ENCODE results near the gene TRABD2A. TPM values are rescaled to one million over a fixed set of nuclear protein-coding genes. Genes with fewer than 3 reads are reported as not detected.

TRABD2A gene
- total RNA-seq, 1 experiment from 2014 or later = 4.6 TPM

DNA sequence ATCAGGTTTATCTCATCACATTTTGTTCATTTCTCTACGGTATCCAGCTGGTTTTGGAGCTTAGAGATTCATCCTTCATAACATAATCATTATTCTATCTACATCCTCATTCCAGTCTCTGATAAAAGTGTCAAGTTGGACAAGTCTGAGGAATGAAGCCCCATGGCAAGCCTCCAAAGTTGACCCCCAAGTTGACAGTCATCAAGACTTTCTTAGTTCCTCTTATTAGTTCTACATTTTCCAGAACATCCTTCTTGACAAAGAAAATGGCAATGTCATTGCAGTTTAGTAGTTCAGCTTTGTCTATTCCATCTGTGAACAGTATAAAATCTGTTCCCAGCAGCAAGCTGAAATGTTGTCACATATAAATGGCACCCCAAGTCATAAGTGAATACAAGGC lies 20.1 kb upstream of the TRABD2A start:
- H3K79me2 ChIP-seq (ENCODE audit: insufficient read depth, low read length) = peaks cover 5% of the 10 kb centered on the region
- ChIA-PET CTCF (no interaction called here), RAD21 (ENCODE audit: low non-redundant PET in 1 of 2, low total read pairs in 2 of 2, uncharacterized antibody in 2 of 2, unreplicated experiment in 2 of 2) (no interaction called here)

More for the DNA sequence above, 20.1 kb upstream of the TRABD2A start:
- Histone ChIP-seq H3K4me2 (ENCODE audit: low read length) (no peak overlapping the region), H3K9me3 (ENCODE audit: control insufficient read depth in 1 of 2, insufficient read depth in 1 of 2, low read depth in 1 of 2, low read length in 2 of 2) (no peaks in the 10 kb centered on the region), H4K20me1 (ENCODE audit: insufficient read depth) (no peaks in the 10 kb centered on the region), H3K27me3 (ENCODE audit: insufficient read depth, low read length) (no peaks in the 10 kb centered on the region), H3K9ac (ENCODE audit: low read length) (no peak overlapping the region), H2AFZ (ENCODE audit: low read depth, low read length, poor library complexity, severe bottlenecking) (no peak overlapping the region), H3K4me1 (ENCODE audit: control insufficient read depth in 1 of 2, insufficient read depth in 2 of 2, low read length in 2 of 2) (peaks cover 5 to 28% of the 10 kb centered on the region in 2 experiments; a peak in 3 of 4 replicates), H3K36me3 (ENCODE audit: control insufficient read depth in 1 of 2, insufficient read depth in 2 of 2, low read length in 2 of 2) (no peaks in the 10 kb centered on the region; a peak in 2 of 4 replicates), H3K27ac (ENCODE audit: low read depth, low read length) (no peak overlapping the region), H3K9me2 (ENCODE audit: insufficient read depth) (no peaks in the 10 kb centered on the region), H3K4me3 (replicated peaks in 1 of 2; ENCODE audit: low read depth in 1 of 2, low read length in 2 of 2) (no peak overlapping the region)
- ATAC-seq = no peak
- no peak for DNase-seq (ENCODE audit: low read depth, low spot score)
- POLR2A ChIA-PET = interaction anchor here (0.8 to 1.0 kb wide), 2 partner anchors 19 to 25 kb away, joined by 3 read pairs; no protein-coding TSS in a partner anchor
- BruUV-seq (replicated peaks) = no TSS peak
- intact Hi-C loops (cut with micrococcal nuclease) = no loop called here
- TF ChIP-seq SIN3A (IDR thresholded peaks at IDR 0.05; ENCODE audit: low read depth) (no peak), ELF1 (IDR thresholded peaks at IDR 0.05; ENCODE audit: borderline replicate concordance, low read depth) (no peak), EGR1 (IDR thresholded peaks at IDR 0.05; ENCODE audit: low read depth) (no peak), SRF (IDR thresholded peaks at IDR 0.05; ENCODE audit: low read depth) (no peak), FOSL1 (IDR thresholded peaks at IDR 0.05; ENCODE audit: low read depth) (no peak), CEBPB (IDR thresholded peaks at IDR 0.05; ENCODE audit: low read depth) (no peak), POLR2A (IDR thresholded peaks at IDR 0.05; ENCODE audit: borderline replicate concordance, extremely low read depth, insufficient read depth, insufficient read length) (no peak), ZFX (IDR thresholded peaks at IDR 0.05) (no peak), CBX3 (IDR thresholded peaks at IDR 0.05; ENCODE audit: low read depth) (no peak), YY1 (IDR thresholded peaks at IDR 0.05; ENCODE audit: extremely low read depth, insufficient replicate concordance, low read depth, low read length) (no peak), POLR2AphosphoS5 (IDR thresholded peaks at IDR 0.05; ENCODE audit: low read depth, low read length) (no peak), JUND (IDR thresholded peaks at IDR 0.05) (no peak), RAD21 (IDR thresholded peaks at IDR 0.05; ENCODE audit: low read depth) (no peak), ZNF274 (IDR thresholded peaks at IDR 0.05; ENCODE audit: low read depth, low read length) (no peak), TCF7L2 (IDR thresholded peaks at IDR 0.05; ENCODE audit: borderline replicate concordance, extremely low read depth, insufficient read depth, insufficient read length) (no peak)
- TF ChIP-seq, protein P1, sequence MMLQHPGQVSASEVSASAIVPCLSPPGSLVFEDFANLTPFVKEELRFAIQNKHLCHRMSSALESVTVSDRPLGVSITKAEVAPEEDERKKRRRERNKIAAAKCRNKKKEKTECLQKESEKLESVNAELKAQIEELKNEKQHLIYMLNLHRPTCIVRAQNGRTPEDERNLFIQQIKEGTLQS (IDR thresholded peaks at IDR 0.05) = no peak
- TF ChIP-seq, protein P2, sequence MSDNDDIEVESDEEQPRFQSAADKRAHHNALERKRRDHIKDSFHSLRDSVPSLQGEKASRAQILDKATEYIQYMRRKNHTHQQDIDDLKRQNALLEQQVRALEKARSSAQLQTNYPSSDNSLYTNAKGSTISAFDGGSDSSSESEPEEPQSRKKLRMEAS (IDR thresholded peaks at IDR 0.05) = no peak
- TF ChIP-seq, protein P3, sequence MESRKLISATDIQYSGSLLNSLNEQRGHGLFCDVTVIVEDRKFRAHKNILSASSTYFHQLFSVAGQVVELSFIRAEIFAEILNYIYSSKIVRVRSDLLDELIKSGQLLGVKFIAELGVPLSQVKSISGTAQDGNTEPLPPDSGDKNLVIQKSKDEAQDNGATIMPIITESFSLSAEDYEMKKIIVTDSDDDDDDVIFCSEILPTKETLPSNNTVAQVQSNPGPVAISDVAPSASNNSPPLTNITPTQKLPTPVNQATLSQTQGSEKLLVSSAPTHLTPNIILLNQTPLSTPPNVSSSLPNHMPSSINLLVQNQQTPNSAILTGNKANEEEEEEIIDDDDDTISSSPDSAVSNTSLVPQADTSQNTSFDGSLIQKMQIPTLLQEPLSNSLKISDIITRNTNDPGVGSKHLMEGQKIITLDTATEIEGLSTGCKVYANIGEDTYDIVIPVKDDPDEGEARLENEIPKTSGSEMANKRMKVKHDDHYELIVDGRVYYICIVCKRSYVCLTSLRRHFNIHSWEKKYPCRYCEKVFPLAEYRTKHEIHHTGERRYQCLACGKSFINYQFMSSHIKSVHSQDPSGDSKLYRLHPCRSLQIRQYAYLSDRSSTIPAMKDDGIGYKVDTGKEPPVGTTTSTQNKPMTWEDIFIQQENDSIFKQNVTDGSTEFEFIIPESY (IDR thresholded peaks at IDR 0.05; ENCODE audit: extremely low read depth, insufficient replicate concordance, low read length) = no peak
